Hematopoietic multipotent progenitor cell (in vitro differentiated cells): ENCODE results near the gene DPT. TPM values are rescaled to one million over a fixed set of nuclear protein-coding genes. Genes with fewer than 3 reads are reported as not detected.
"Not testable (repeated sequence)": the region's sequence is repeated elsewhere in the genome, so short reads cannot be mapped to it uniquely, and the experiment has no call there.

Source experiments
- DNase-seq, 3 donors: peaks; one replicate each; pipeline ENCODE4 v3.0.0-alpha.2; 2011 to 2015; ENCODE audit warnings: low read depth in 2 of 3, low spot score in 2 of 3
- total RNA-seq: library from RNA; depleted of rRNA; stranded (reverse); fragments of >200 nt; gene quantifications from one replicate; pipeline ENCODE4 v1.2.3, GENCODE V29; 2012

The DPT gene
- not detected for total RNA-seq

- DNase-seq = no peak
Measured at GRCh38 chr1:168728473-168729404, at the start of gene DPT. DPT (minus strand) TSS chr1:168729206; CDS start chr1:168729174, 32 bp downstream.

- no peak for DNase-seq
Measured at GRCh38 chr1:168775366-168775765, 46.4 kb upstream of the DPT start.

GRCh38 chr1:168774241-168774640 is 45.2 kb upstream of the DPT start:
- no peak for DNase-seq

- no peak for DNase-seq
Measured at GRCh38 chr1:168772428-168773060, 43.5 kb upstream of the DPT start.

DNA sequence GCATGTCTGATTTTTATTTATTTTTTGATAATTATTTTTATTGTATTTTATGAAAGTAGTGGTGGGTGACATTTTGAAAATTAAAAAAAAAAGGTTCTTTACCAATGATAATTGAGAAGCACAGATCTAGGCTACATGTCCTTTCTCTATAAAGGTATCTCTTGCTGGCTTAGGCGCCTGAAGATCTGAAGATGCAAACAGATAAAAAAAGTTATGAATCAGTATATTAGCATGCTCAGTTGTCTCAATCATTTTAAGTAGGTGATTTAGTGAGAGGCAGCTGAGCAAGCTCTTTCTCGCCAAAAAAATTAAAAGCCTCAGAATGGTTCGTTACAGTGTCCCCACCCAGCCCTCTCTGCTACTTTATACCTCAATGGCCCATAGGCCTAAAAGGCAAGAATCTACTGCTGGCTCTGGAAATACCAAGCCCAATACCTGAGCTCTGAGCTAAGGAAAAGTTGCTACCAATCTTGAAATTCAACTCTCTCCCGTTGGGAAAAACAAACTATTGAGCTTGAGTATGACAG is 42.2 kb upstream of the DPT start:
- DNase-seq = no peak

DNA sequence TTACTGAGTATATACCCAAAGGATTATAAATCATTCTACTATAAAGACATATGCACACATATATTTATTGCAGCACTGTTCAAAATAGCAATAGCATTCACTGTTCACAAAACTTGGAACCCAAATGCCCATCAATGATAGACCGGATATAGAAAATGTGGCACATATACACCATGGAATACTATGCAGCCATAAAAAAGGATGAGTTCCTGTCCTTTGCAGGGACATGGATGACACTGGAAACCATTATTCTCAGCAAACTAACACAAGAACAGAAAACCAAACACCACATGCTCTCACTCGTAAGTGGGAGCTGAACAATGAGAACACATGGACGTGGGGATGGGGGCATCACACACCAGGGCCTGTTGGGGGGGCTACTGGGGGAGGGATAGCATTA is 40.9 kb upstream of the DPT start:
- not testable (repeated sequence) for DNase-seq

DNA sequence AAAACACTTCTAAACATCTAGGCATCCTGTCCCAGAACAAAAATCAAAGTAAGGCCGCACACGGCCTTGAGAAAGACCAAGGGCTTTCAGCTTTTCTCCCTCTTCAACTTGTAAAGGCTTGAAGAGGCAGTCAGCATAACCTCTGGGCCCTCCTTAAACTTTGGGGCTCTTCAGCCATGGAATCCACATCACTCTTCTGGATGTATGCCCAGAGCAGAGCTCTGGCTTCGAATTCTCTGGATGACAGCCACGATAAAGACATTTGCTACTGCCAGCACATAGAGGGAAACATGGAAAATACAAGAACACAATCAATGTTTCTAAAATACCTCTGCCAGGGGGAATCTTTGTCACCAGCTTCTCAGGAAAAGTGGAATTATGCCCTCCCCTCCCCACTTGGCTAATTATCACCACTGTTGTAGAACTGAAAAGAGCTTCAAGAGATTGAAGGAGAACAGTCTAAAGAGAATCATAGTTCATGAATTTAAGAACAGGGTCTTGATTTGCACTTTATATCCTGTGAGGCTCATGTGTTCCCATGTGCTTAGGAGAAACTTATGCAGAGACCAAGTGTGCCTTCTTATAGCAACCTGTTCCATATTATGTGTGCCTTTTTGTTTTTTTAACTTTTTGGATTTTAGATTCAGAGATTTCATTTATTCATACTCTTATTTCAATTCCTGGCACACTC is 39.0 kb upstream of the DPT start:
- DNase-seq = no peak

DNA sequence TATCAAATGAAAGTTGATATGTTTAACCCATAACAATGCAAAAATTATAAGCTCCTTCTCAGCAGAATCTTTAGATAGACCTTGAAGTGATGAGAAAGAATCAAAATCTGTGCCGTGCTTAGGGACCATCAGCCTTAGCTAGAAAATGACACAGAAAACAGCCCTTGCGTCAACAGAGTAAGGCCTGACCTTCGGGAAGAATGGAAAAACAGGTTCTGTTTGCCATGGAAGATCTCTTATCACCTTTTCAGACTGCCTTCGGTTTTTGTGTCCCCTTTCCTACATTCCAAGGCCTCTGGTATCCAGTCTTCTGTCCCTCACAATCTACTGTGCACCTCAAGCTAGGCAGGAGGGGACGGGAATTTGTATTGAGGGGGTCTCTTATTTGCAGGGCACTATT is 37.6 kb upstream of the DPT start:
- no peak for DNase-seq

- DNase-seq = no peak
Measured at GRCh38 chr1:168763031-168763430, 34.0 kb upstream of the DPT start.

DNA sequence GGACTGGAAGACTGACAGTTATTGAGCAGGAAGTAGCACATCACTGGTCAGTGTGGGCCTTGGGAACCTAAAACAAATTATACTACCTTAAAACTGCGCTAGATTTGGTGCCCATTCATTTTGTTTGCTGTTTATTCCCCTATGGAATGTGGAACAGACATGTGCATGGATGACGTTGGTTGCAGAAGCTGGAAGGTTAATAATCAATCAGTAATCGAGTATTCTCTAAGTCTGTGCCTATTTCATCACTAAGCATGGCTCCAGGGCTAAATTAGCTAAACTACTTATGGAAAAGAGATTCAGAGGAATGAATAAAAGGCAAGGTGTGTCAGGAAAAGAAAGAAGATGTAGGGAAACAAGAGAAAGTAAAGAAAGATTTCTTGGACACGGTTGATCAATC is 33.5 kb upstream of the DPT start:
- DNase-seq = no peak

DNA sequence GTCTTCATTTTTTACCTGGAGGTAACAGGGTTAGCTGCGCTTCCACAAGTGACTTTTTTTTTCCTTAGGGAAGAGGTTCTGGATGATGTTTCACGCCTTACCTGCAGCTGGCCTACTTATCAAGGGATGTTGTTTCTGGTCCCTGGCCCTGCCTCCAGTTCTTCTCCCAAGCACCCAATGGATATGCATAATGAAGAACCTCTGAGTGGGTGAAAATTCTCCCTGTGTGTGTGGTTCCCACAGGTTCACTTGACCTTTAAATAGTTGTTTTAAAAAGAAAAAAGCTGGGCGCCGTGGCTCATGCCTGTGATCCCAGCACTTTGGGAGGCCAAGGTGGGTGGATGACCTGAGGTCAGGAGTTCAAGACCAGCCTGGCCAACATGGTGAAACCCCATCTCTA is 31.8 kb upstream of the DPT start:
- DNase-seq = no peak

GRCh38 chr1:168760241-168760640 is 31.2 kb upstream of the DPT start:
- no peak for DNase-seq

DNA sequence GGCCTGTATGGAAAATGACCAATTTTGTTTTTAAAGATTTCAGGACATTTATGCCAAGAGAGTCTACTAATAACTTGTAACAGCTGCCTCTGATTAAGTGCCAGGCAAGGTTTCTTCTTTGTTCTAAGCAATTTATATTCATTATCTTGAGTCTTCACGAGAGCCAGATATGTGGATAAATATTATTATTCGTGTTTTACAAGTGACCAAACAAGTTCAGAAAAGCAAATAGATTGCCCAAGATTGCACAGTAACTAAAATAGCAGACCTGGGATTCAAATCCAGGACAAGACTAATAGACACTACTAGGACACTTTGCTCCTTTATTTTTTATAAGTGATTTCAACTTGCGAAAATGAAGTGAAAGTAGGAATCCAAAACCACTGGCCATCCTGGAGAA is 30.1 kb upstream of the DPT start:
- no peak for DNase-seq

DNA sequence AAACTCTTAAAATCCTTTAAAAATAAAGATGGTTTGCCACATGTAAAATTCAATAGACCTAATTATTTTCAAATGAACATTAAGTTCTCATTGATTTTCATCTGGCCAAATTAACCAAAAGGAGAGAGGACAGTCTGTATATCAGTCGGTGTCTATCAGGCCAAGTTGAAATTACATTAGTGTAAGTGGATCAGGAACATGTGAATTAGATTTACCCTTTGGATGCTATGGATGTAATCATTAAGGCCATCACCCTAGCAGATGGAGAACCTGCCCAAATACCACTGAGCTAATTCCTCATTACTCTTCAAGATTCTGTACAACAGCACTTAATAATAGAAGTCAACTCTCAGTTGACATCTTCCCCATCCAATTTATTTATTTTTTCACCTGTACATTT is 29.5 kb upstream of the DPT start:
- DNase-seq = no peak

DNA sequence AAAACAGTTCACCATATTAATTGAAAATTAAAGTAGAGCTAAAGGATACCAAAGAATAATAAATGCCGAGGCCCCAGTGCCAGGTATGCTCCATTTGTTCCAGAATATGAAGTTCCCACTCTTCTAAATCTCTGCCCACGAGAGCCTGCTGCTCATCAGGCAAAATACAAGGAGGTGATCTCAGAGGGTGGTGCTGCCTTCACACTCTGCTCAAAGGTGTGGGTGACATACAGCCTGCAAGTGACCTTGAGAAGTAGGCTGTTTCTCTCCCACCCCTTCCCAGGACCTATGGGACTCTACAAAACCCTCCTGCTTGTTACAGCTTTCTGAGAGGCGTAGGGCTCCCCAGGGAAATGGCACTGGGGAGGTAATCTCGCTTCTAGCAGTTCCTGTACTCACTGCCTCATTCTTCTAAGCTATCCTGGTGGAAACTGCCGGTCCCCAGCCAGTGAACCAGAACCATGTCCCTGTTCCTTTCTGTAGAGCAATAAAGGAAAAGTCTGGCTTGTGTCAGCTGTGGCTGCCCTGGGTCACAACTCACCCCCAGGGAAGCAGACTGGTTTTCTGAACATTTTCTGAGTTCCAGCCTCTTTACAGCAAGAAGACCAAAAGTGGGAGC is 26.9 kb upstream of the DPT start:
- no peak for DNase-seq

DNA sequence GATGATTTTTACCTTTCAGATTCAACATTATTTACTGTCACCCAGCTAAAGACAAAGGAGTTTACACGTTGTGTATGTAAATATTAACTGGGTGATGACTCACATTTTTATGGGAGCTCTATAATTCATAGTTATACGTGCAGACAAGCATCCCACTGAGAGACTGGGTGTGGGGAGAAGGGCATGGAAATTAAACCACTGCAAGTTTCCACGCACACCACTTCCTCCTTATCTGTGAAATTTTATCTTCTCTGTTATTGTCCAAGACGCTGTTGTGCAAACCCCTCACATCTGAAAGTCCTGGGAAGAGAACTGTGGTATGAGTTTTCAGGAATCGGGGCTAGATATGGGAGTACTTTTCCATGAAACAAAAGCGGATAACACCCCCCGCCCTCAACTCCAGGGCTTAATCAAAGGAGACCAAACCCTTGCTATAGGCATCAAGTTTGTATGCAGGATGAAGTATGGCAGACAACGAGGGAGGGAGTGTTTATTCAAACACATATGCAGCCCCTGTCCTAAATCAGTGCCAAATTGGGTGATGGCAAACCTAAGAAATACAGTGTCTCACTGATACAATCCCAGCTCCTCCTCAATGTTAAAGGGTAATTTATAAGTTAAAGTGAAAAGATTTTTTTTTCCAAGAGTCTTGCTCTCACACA is 23.3 kb upstream of the DPT start:
- DNase-seq = no peak

DNA sequence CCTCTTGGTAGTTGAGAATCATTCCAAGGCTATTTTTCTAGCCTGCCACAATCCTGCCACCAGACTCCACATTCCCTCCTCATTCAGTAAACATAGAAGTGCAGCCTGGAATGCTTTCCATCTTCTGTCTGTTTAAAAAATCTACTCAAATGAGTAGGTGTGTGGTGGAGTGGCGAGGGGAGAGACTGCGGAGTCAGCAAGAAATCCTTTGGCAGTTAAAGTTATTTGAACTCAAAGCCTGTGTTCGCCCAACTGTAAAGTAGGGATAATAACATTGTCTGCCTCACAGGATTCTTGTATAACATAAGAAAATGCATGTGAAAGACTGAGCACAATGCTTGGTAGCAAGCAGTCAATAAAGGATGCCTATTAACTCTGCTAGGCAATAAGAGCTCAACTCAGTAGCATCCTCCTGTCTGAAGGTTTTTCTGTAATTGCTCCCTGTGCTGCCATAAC is 22.2 kb upstream of the DPT start:
- DNase-seq = no peak

- DNase-seq = no peak
Measured at GRCh38 chr1:168742994-168743650, 14.1 kb upstream of the DPT start.

DNA sequence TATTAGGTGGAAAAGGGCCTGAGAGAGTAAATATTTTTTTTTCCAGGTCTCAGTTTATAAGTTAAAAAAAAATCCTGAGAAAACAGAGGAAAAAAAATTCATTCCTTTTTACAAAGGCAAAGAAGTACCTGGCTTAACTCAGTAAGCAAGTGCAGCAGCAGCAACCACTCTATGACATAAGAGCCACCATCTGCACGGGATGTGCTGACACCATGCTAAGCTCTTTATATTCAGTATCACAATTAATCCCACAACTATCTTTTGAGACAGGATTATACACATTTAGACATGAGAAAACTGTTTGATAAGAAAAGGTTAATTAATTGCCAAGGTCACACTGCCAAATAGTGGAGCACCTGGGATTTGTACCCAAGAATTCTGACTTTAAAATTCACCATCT is 13.4 kb upstream of the DPT start:
- DNase-seq = no peak

DNA sequence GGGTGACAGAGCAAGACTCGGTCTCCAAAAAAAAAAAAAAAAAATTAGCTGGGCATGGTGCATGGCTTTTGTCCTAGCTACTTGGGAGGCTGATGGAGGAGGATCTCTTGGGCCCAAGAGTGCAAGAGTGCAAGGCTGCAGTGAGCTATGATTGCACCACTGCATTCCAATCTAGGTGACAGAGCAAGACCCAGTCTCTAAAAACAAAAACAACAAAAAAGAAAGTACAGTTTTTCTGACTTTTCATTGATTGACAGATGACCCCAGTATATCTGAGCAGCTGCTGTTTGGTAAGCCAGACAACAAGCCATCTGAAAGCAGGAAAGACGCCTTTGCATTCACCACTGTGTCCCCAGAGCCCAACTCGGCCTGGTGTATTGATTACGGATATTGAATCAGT is 10.9 kb upstream of the DPT start:
- no peak for DNase-seq
